HG02798 (cell line): ENCODE measurements around the gene RNLS.

Experiments
- ATAC-seq: cut with Tn5 transposase; IDR thresholded peaks from one replicate; pipeline ENCODE4 v1.9.1; 2021; ENCODE audit warnings: mild to moderate bottlenecking; ENCODE audit not compliant: unreplicated experiment, poor library complexity

The RNLS gene

DNA sequence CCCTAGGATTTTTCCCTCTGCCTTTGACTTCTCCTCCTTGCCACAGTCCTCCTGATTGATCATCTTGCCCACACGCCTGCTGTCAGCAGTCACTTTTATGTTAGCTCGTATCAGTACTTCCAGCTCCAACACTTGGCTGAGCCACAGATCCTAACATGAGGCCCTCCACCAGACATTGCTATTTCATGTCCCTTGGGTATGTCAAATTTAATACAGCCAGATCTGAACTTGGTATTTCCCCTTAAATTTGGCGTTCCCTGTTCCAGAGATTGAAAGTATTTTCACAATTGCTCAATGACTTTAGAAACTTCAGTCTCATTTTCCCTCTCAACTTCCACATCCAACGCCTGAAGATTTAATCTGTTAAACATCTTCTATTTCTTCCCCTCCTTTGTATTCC lies 140.4 kb downstream of the RNLS start:
- ATAC-seq, result no peak

DNA sequence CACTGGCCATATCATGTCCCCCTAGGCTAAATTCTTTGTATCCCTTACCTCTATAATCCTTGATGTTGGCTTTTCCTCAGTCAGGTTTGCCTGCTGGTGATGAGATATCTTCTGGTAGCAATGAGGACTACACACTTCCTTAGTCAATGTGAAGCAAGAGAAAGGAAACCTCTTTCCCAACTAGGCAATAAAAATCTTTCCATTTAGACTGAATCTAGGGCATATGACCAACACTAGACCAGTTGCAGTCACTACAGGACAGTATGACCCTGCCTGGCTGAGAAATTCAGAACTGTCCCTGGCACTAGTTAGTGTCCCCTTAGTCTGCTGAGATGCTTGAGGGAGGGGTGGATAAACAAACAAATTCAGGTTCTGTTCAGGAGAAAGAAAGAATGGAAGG lies 142.6 kb downstream of the RNLS start:
- ATAC-seq, result no peak

DNA sequence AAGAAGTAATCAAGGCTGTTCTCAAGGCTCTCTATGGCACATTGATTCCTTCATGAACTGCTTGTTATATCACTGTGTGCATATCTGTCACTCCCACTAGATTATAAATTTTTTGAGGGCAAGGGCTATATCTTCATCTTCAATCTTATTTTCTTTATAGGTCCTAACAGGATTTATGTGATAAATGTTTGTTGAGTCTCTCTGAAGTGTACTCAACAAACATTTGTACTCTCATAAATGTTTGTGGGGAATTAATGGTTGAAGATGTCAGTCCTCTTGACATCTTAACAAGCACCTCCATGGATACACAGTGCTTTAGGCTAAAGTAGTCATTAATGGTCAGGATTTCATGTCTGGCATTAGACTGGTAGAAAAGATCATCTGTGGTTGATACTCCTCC lies 143.2 kb downstream of the RNLS start:
- ATAC-seq, result no peak

DNA sequence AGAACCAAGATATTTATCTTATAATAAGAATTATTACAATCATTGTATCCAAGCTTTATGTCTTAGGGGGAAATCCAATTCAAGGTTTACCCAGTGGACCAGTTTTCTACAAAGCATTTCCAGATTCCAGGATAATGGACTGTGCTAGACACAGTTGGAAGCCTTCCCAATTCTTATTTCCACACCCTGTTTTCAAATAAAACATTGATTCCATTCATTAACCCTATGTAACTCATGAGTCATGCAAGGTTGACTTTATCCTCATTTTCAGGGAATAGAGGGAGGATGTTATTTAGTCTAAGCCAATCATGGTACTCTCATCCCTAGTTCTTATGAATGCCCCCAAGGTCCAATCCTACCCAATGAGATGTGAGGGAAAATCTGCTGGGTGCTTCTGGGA lies 145.7 kb downstream of the RNLS start:
- no peak for ATAC-seq

DNA sequence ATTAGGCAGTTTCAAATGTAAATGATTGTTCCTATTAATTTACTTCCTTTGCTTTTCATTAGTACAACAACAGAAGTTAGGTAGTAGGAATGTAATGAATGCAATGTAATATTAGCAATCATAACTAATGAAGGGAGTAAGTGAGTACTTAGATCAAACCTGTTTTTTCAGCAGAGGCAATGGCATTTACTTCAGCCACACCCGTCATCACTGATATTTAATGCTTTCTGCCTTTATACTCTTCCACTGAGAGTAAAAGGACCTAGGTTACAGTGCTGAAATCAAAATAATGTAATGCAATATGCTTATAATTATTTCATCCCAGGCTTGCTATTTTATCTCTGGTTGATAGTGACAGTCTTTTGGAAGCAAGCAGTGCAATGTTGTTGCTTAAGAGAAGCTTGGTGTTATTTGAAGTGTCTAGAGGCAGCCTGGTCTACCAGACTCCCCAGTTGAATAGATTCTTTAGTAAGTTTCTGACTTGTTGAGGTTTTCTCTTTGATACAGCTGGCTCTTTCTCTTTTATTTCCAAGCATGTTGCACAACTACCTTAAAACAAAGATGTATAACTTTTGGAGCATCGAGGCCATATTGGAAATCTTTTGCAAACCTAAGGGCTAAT lies 149.4 kb downstream of the RNLS start:
- no peak for ATAC-seq

DNA sequence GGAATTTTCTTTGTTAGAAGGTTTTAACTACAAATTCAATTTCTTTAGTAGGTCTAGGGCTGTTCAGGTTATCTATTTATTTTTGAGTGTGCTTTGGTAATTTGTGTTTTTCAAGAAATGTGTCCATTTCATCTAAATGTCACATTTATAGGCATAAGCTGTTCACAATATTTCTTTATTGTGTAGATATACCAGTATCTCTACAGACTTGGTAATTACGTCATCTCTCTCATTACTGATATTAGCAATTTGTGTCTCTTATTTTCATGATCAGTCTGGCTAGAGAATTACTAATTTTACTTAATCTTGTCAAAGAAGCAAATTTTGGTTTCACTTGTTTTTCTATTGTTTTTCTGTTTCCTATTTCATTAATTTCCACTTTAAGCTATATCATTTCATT lies 152.0 kb downstream of the RNLS start:
- no peak for ATAC-seq

DNA sequence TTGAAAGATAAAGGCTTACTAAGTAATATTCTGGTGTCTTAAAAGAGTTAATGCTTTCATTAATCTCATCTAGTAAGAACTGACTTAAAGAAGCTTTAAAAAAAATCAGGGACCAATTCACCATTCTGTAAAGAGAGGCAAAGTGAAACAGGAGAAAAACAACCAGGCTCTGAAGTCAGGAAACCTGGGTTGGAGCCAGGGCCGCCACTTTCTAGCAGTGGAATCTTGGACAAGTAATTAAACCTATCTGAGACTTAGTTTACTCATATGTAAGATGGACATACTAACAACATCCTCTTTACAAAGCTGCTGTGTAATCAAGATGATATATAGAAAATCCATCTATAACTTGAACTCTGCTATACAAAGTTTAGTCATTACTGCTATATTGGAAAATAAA lies 154.1 kb downstream of the RNLS start:
- no peak for ATAC-seq

DNA sequence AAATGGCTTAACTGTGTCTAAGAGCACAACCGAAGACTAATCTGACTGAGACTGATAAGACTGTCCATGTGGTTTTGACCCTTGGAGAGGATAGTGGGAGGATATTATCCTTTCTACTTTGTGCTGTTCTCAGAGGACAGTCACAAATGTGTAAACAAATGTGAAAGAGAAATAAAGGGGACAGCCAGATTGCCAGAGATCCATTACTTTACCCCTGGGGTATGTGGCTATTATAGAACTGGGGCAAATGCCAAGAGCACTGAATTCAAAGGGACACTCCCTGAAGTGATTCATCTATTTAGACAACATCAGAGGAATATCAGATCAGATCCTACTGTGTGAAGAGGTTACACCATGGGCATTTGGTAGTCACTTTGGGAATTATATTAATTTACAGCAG lies 154.7 kb downstream of the RNLS start:
- no peak for ATAC-seq

DNA sequence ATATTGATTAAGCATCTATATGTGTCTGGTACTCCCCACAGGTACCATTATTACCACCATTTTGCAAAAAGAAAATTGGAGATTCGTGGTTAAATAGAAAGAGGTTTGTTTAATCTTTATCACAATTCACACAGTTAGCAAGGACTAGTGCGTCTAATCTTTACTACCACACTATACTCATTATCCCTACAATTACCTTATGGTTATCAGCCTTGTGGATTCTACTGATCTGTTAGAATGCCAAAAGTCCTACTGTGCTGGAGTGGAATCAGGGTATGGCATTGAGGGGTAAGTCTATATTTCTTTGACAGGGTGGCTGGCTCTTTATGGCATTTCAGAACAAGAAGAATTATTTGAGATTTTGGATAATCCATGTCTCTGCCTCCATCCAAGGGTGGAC lies 156.1 kb downstream of the RNLS start:
- ATAC-seq, result no peak

DNA sequence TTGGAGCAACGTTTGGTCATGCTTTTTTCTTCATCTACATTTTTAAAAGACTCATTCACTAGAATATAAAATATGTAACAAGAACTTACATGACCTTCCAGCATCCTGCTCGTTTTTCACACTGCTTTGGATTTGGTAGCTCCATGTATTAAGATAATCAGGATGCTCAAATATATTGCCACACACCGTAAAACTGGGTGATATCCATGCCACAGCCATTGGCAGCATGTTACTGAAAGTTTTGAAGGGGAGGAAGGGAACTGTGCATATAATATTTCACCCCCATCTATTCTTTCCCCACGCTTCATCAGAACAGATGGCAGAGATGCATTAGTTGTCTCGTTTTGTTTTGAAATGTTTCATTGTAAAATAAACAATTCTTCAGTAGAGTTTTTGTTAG lies 158.2 kb downstream of the RNLS start:
- no peak for ATAC-seq

DNA sequence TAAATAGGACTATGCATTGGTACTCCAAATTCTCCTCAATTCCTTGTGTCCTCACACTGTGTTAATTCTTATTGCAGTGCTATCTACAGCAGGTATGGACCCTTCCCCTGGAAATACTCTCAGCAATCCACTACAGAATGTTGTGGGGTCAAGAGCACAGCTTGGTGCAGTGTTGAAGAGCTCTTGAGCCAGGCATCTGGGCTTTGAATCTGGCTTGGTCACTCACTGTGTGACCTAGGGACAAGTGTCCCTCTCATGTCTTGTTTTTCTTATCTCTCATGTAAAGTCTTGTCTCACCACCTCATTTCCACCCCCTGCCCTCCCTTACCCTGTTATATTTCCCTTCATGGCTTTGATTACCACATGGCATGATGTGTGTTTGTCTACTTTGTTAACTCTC lies 159.4 kb downstream of the RNLS start:
- ATAC-seq, result no peak

DNA sequence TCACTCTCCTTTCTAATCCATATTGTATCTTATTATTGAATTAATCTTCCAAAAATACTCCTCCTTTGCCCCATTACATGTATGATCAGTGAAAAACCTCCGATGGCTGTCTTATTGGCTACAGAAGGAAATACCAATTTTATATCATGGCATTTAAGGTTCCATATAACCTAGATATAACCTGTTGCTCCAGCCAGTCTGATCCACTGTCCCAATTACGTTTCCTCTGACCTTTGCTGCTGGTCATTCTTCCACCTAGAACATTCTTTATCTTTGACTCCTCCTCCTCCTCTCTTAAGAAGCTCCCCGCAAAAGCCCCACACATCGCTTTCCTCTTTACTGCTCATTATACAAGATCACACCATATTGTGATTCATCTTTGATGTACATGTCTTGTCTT lies 161.5 kb downstream of the RNLS start:
- ATAC-seq, result no peak

DNA sequence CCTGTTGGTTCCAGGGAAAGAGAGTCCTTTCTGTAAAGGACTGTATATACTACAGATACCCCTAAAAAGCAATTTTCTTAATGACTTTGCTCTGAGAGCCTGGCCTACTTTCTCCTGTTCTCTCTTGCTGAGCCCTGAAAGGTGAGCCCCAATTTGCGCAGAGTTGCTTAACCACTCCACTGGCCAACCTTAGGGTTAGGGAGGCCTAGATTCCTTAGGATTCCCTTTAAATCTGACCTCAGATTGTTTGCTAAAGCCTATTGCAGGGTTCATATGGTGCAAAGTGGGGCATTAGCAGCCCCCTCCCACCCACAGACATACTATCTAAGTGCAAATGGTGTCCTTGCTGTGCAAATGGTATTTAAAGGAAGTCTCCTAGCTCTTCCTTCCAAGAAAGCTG lies 164.2 kb downstream of the RNLS start:
- ATAC-seq, result no peak

DNA sequence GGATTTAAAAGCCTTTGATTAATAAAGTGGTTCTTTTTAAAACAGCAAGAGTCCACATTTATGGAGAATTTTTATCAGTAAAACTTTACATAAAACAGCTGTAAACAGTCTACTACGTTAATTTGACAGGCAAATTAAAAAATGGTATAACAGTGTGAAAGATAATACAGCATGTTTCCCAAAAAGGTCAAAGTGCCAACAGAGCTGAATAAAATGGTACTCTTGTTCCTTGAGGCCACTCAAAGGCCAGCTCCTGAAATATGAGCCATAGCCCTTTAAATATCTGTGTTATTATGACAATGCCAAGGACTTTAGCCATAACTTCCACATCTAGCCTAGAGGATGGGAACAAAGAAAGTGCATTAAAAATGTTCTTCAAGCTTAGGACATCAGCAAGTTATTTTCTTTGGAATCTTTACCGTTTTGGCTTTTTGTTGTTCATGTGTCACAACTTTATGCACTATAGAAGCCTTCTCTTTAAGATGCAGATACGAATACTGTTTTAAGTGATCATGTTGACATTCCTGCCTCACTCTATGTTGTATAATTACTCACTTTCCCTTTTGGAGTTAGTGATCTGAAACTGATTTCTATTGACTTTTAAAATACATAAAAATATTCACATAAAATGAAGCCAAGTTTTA lies 165.6 kb downstream of the RNLS start:
- ATAC-seq, result no peak

DNA sequence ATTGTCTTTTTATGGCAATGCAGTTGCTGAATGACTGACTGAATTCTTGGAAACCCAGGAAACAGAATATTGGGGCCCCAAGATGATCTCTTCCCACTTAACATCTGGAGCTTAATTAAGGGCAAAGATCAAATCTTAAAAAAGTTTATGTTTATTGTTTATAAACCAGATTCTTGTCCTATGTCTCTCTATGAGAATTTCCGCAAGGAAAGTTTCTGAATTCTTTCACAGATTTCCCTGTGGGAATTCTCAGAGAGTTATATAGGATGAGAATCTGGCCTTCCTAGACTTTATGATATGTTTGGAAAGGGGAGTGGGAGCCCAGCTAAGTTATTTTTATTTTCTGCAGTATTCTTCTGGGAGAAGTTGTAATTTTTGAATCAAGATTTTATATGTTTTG lies 166.3 kb downstream of the RNLS start:
- no peak for ATAC-seq

DNA sequence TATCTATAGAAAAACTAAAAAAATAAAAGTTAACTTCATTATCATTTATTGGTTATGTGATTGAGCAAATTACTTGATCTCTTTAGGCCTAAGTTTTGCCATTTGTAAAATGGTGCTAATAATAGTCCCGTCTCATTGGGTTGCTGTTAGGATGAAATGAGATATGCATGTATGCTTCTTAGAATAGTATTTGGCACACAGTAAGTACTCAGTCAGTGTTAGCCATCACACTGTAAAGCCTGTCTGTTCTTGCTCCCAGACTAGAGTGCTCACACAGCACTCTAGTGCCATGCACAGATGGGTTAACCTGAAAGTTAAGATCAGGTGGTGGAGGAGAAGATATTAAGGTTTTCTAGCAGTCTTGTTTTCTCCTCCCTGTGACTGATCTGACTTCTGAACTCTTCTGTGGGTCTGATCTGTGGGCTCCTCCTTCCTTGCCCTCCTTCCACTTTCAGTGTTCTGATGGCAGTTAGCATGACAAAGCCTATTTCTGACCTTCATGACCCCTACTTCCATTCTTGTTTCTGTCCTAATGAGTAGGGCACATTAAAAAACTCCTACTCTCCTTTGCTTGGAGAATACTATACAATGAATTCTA lies 167.5 kb downstream of the RNLS start:
- ATAC-seq, result no peak

DNA sequence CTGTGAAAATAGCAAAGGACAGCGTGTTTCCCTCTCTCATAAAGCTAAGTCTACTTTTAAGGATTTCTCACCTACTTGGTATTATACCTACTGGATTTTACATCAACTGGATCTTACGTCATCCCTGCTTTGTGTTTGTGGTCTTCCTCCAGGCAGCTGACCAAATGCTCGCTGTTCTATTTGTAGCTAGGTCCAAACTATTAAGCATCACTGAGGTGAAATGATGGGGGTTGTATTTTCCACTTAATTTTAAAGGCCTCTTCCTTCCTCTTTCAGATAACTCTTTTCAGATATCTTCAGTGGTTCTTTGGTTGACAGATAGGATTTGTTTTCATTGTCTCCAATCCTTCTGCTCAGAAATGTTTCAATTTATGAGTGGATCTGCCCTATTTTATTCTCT lies 169.7 kb downstream of the RNLS start:
- ATAC-seq, result no peak

DNA sequence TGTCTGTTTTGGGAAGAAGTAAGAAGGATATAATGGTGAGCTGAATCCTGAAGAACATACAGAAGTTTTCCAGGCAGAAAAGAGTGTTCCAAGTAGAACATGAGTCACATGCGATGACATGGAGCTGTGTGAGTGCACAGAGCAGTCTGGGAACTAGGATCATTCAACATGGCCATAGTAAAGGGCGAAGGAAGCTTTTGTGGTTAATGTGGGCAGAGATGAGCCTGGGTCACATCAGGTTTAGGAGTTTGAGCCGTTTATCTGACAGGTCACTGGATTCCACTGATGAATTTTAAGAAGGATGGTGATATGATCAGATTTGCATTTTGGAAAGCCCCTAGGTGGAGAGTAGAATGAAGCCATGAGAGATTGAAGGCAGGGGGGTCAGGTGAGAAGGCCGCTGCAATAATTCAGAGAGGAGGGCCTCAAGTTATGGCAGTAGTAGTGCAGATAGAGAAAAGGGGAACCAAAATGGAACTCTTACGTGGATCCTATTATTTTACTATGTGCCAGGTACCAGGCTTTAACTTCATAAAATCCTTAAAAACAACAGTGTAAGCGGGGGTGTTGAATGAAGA lies 171.3 kb downstream of the RNLS start:
- ATAC-seq, result no peak

DNA sequence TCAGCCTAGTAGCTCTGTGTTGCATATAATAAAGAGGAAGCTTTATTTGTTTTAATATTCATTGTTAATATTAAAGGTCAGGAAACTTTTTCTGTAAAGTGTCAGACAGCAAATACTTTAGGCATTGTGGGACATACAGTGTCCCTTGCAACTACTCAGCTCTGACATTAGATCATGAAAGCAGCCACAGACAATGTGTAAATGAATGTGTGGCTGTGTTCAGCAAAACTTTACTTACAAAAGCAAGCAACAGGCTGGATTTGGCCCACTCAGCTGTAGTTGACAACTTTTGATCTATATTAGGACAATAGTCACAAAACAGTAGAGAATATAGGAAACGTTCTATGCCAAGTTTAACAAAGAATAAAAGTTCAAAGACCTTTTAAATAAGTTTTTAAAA lies 173.3 kb downstream of the RNLS start:
- no peak for ATAC-seq

DNA sequence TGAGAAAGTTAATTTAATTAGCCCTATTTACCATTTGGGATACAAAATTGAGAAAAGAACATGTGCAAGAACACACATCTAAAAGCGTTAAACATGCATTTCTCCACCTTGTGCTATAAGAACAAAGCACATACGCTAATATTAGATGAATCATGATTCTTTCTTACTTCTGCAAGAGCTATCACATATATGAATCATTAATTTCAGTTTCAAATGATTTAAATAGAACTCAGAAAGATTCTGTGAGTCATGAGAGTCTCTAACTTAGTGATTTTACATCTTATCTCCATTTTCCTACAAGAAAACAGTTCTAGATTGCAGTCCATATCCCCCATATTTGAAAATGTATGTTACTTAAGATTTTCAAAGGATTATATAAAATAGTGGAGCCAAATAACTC lies 173.9 kb downstream of the RNLS start:
- ATAC-seq, result peak; percentile 53

DNA sequence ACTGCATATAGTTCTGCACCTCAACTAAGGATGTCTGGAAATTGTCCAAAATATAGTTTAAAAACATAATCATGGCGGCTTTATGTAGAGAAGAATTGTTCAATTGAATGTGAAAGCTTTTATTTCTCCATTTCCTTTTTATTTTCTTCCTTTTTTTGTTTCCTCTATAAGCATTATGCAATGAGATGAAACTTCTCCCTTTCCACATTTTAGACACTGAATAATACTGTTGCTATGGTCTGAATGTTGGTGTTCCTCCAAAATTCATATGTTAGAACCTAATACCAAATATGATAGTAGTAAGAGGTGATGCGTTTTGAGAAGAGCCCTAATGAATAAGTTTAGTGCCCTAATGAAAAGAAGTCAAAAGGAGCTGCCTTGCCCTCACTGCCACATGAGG lies 175.0 kb downstream of the RNLS start:
- no peak for ATAC-seq

DNA sequence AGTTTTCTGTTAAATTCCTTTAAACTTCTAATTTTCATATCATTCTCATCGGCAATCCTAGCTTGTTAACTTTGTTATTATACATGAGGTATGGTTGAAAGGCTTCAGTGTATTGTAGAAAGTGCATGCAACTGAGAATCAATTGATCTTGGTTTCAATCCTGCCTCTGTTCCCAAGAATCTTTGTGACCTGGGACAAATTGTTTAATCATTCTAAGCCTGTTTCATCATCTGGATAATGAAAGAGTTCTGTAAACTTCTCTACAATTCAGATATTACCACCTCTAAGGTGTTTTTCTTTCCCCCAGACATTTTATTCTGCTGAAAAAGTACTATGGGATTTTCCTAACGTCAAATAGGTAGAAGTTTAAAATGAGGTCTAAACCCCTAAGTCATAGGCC lies 179.0 kb downstream of the RNLS start:
- ATAC-seq, result no peak
